K562 (cell line): ENCODE data around the gene POC1B. TPM values are rescaled to one million over a fixed set of nuclear protein-coding genes. Genes with fewer than 3 reads are reported as not detected.

Experiments used
- CBX5 ChIP-seq: IDR thresholded peaks from 2 replicates; pipeline ENCODE4 v1.6.1; 2014; ENCODE audit warnings: low read depth, borderline replicate concordance
- RAD21 ChIP-seq, 2 experiments: fragments of 250-450 bp in 1 of 2; fragments of 450-650 bp in 1 of 2; sonication (Bioruptor Pico) in 1 of 2; formaldehyde crosslinking in 1 of 2; IDR thresholded peaks in 1 of 2; conservative IDR thresholded peaks in 1 of 2; 2 replicates each; pipeline versions ENCODE4 v1.4.0 to v1.8.0; 2020 to 2022; ENCODE audit warnings: mild to moderate bottlenecking in 2 of 2, moderate library complexity in 1 of 2
- ZNF12 ChIP-seq: sonication (generic); formaldehyde crosslinking; IDR thresholded peaks from 2 replicates; pipeline ENCODE4 v1.4.0; 2020; ENCODE audit warnings: mild to moderate bottlenecking, missing genetic modification reagents
- polyA plus RNA-seq, 8 experiments: library from polyadenylated mRNA; depleted of rRNA in 4 of 8; stranded (reverse) in 5 of 8; unstranded in 3 of 8; fragments of >200 nt; fragmentation: Nextera tagmentation in 2 of 8; fragmentation: Illumina TruSeq in 1 of 8; extraction: Ambion mirVana in 2 of 8; extraction: Trizol in 1 of 8; gene quantifications; 2 replicates each; pipeline versions ENCODE4 v1.2.1 to v1.2.3, GENCODE V29; 2011 to 2014; ENCODE audit warnings: inconsistent platforms in 1 of 8, missing spikeins in 1 of 8
- total RNA-seq, 7 experiments: library from RNA; depleted of rRNA in 6 of 7; stranded (reverse); fragments of >200 nt in 6 of 7; fragmentation: Illumina TruSeq in 2 of 7; extraction: Trizol in 2 of 7; gene quantifications; 2 replicates each; pipeline versions ENCODE4 v1.2.1 to v1.2.3, GENCODE V29; 2011 to 2021; ENCODE audit warnings: low replicate concordance in 1 of 7
- TF ChIP-seq, protein P1 (sequence below), 2 experiments: fragments of 450-650 bp; formaldehyde crosslinking in 1 of 2; IDR thresholded peaks; 2 replicates each; pipeline versions ENCODE4 v1.4.0 to v1.6.1; 2014 to 2020; ENCODE audit warnings: mild to moderate bottlenecking in 2 of 2, borderline replicate concordance in 1 of 2, low read depth in 1 of 2
- TF ChIP-seq, protein P2 (sequence below), 2 experiments: IDR thresholded peaks in 1 of 2; conservative IDR thresholded peaks in 1 of 2; 2 replicates each; pipeline ENCODE4 v1.6.1; 2016; ENCODE audit warnings: low read depth in 2 of 2, mild to moderate bottlenecking in 1 of 2, missing compliant biosample characterization in 1 of 2, missing genetic modification characterization in 1 of 2, moderate library complexity in 1 of 2
- TF ChIP-seq, protein P3 (sequence below): fragments of 250-450 bp; sonication (Bioruptor Pico); IDR thresholded peaks from 2 replicates; pipeline ENCODE4 v1.5.0; 2020; ENCODE audit warnings: mild to moderate bottlenecking

The POC1B gene
- total and polyA plus RNA-seq, 9 of the 15 experiments (the other 6 are each of a cell fraction or from before 2014, with no cell fraction given): 4.5 to 16.1 (median 10.4) TPM

DNA sequence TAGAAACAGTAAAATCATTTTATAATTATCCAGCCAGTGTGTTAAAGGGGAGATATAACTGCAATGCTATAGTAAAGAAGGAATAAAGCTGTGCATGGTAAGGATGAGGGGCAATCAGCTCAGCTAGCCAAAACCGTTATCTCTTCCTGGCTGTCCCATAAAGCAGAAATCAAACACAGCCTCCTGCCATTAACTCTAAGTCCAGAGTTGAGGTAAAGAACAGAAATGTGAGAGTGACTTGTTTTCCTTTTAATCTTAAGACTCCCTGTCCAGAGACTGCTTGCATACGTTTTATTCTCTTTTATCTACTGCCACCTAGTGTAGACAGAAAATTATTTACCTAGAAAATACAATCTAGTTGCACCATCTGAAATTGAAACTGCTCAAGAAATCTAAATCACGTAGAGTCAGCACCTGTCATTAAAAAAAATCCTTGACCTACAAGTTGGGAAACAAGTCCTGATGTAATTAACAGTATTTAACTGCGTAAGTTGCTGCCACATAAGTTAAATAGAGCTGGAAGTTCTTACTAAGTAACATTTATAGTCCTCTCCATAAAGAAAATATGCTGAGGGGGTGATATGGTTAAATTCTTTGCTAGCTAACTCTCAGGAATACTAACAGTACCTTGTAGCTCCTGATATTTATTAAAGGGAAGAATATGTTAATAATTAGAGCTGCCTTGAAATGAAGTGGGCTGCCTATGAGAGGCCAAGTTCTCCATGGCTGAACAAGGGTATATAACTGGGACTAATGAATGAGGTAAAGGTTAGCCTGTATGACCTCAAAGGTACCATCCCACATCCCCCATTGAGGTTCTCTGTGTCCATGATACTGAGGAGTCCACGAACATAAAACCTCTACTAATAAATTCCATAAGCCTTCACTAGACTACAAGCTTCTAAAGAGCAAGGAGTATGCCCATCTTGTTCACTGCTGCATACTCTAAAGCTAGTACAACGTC lies 63.9 kb downstream of the POC1B start (continued):
- TF ChIP-seq, protein P1, sequence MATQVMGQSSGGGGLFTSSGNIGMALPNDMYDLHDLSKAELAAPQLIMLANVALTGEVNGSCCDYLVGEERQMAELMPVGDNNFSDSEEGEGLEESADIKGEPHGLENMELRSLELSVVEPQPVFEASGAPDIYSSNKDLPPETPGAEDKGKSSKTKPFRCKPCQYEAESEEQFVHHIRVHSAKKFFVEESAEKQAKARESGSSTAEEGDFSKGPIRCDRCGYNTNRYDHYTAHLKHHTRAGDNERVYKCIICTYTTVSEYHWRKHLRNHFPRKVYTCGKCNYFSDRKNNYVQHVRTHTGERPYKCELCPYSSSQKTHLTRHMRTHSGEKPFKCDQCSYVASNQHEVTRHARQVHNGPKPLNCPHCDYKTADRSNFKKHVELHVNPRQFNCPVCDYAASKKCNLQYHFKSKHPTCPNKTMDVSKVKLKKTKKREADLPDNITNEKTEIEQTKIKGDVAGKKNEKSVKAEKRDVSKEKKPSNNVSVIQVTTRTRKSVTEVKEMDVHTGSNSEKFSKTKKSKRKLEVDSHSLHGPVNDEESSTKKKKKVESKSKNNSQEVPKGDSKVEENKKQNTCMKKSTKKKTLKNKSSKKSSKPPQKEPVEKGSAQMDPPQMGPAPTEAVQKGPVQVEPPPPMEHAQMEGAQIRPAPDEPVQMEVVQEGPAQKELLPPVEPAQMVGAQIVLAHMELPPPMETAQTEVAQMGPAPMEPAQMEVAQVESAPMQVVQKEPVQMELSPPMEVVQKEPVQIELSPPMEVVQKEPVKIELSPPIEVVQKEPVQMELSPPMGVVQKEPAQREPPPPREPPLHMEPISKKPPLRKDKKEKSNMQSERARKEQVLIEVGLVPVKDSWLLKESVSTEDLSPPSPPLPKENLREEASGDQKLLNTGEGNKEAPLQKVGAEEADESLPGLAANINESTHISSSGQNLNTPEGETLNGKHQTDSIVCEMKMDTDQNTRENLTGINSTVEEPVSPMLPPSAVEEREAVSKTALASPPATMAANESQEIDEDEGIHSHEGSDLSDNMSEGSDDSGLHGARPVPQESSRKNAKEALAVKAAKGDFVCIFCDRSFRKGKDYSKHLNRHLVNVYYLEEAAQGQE (IDR thresholded peaks at IDR 0.05; ENCODE audit: borderline replicate concordance): peak; percentile 75; the same call in 1 of the 2 replicates
- TF ChIP-seq, protein P1 (CRISPR knock-in tag; IDR thresholded peaks at IDR 0.05; ENCODE audit: low read depth): no peak
- TF ChIP-seq, protein P2, sequence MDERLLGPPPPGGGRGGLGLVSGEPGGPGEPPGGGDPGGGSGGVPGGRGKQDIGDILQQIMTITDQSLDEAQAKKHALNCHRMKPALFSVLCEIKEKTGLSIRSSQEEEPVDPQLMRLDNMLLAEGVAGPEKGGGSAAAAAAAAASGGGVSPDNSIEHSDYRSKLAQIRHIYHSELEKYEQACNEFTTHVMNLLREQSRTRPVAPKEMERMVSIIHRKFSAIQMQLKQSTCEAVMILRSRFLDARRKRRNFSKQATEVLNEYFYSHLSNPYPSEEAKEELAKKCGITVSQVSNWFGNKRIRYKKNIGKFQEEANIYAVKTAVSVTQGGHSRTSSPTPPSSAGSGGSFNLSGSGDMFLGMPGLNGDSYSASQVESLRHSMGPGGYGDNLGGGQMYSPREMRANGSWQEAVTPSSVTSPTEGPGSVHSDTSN (CRISPR knock-in tag; IDR thresholded peaks at IDR 0.05; ENCODE audit: low read depth): no peak
- TF ChIP-seq, protein P2 (tag; conservative IDR thresholded peaks at IDR 0.05; ENCODE audit: low read depth): peak; percentile 52
- peak; percentile 95 to 97 for TF ChIP-seq RAD21 (CRISPR knock-in tag; conservative IDR thresholded peaks at IDR 0.05 in 1 of 2, IDR thresholded peaks at IDR 0.05 in 1 of 2)
- no peak for TF ChIP-seq CBX5
- TF ChIP-seq, protein P3, sequence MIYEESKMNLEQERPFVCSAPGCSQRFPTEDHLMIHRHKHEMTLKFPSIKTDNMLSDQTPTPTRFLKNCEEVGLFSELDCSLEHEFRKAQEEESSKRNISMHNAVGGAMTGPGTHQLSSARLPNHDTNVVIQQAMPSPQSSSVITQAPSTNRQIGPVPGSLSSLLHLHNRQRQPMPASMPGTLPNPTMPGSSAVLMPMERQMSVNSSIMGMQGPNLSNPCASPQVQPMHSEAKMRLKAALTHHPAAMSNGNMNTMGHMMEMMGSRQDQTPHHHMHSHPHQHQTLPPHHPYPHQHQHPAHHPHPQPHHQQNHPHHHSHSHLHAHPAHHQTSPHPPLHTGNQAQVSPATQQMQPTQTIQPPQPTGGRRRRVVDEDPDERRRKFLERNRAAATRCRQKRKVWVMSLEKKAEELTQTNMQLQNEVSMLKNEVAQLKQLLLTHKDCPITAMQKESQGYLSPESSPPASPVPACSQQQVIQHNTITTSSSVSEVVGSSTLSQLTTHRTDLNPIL (CRISPR knock-in tag): no peak
- no peak for TF ChIP-seq ZNF12 (CRISPR knock-in tag)
